ENCODE data around the gene EPPIN.

Gene EPPIN

DNA sequence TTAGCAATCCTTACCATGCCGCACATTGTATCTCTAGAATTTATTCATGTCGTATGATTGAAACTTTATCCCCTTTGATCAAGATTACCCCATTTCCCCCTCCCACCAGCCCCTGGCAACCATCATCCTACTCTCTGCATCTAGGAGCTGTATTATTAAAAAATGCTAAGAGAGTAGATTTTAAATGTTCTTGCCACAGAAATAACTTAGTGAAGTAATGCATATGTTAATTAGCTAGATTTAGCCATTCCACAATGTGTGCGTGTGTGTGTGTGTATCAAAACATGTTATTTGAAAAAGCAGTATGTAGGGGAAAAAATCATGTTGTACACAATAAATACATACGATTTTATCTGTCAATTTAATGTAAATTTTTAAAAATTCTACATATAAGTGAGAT, 19.9 kb downstream of the EPPIN start:
- no peak for DNase-seq

DNA sequence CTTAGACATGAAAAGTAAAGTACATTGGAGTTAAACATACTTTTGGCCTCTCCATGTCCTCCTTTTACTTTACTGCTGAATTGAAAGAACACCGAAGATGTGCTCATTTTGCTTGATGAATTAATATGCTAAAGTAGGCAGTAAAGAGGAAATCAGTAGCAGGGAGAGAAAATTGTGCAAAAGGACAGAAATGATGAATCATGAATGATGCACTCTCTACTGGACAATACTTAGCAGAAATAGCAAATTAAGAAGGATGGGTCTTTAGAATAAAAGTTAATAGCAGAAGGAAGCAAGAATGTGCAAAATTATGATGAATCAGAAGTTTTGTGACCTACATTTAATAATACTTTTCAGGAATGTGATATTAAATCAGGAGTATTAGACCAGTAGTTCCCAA, 23.4 kb downstream of the EPPIN start:
- DNase-seq = no peak

DNA sequence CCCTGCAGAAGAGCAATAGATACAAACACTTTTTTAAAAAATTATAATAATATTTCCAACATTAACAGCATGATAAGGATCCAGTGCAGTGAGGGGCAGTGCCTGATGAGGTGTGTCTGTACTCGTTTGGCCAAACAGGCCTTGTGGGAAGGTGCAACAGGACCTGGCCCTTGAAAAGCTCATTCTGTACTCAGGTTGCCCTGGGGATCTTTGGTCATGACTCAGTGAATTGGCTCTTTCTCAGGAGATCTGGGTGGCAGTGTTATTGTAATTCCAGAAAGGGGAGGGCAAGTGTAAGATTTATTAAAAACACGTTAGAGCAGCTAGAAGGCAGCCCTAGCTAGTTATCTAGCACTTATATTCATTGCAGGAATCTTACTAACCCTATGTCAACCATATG, 28.9 kb downstream of the EPPIN start:
- DNase-seq = no peak

DNA sequence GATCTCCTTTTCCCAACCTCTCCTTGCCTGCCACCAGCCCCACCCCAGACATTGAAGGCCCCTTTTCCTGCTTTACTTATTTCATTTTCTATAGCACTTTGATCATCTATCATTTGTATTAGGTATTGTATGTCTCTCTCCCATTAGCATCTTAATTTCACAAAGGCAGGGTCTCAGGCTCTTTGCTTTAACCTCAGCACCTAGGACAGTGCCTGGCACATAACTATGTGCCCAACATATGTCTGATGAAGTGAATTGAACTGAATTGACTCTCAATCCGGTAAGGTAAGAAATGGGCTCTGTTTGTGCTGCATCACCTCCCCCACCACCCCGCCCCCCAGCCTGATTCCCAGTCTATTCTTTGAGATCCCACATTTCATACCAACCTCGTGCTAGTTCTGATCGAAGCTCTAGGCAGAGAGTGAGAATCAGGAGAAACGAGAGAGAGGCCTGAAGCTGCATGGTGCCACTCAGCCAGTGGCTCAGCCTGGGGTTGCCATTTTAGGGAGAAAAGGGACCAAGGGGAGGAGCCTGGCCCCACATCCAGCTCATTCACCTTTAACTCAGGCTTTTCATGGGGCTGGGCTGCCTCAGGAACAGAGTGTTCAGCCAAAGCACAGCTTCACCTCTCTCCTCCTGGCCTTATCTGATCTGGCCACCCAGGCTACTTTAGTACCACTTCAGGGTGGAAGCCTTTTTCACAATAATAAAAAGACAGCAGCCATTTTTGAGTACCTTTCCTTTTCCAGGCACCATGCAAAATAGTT, 31.9 kb downstream of the EPPIN start, which contains the start of gene SPINT3:
SPINT3 (minus strand) TSS at position 476 of the 767 bp plus-strand sequence; CDS start at position 462, 14 bp downstream.
- no peak for DNase-seq

- no peak for DNase-seq
Measured at GRCh38 chr20:45510242-45510862, 36.8 kb downstream of the EPPIN start.

GRCh38 chr20:45509091-45509490, 38.1 kb downstream of the EPPIN start:
- DNase-seq = no peak

GRCh38 chr20:45508068-45508886, 38.9 kb downstream of the EPPIN start:
- no peak for DNase-seq

GRCh38 chr20:45507011-45507820, 40.0 kb downstream of the EPPIN start:
- DNase-seq = no peak

- no peak for DNase-seq
Measured at GRCh38 chr20:45506398-45506797, 40.8 kb downstream of the EPPIN start.

GRCh38 chr20:45503403-45503802, 43.8 kb downstream of the EPPIN start:
- no peak for DNase-seq

DNA sequence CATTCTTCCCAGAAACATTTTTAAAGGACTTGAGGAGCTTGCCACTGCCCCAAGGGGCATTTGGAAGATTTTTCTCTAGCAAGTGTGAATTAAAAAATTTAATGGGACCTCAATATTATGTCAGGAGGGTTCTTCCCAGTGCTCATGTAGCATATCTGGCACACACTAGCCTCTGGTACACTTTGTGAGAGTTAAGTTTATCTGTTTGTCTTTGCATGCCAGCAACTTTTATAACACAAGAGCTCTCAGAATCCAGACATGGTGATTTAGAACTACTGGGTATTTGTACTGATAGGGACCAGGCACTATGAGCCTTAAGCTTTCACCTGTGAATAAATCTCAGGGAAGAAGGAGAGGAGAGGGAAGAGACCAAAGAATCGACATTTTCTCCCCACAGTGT, 44.6 kb downstream of the EPPIN start:
- DNase-seq = no peak

GRCh38 chr20:45501600-45501999, 45.6 kb downstream of the EPPIN start:
- DNase-seq = no peak

GRCh38 chr20:45500022-45500421, 47.2 kb downstream of the EPPIN start:
- DNase-seq = no peak

GRCh38 chr20:45497971-45498494, 49.2 kb downstream of the EPPIN start:
- DNase-seq = no peak

DNA sequence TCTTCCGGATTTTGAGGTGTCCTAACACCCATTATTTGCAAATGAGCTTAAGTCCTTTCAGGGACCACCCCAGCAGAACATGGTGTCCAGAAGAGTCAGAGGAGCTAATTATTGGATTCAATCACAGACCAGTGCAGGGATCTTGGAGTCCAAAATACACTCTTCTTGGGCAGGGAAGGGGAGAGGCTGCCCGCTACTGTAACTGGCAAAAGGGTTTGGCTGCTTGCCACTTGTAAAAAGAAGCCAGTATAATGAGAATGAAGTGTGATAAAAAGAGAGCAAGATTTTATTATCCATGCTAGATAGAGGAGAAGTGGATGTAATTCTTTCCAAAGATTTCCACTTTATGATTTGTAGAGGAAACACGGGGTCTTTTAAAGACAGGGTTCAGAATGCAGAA, 51.0 kb downstream of the EPPIN start:
- DNase-seq = no peak

GRCh38 chr20:45495501-45495941, 51.7 kb downstream of the EPPIN start:
- DNase-seq = no peak

Data from NCI-H774 (cell line).